Activated effector memory CD4-positive, alpha-beta T cell treated with Interleukin-2 at 50 U/mL for 16 hours (primary cell): ENCODE results near the gene RAPGEF4.
"Not testable (repeated sequence)": the region's sequence is repeated elsewhere in the genome, so short reads cannot be mapped to it uniquely, and the experiment has no call there.

Experiments used
- DNase-seq: peaks from one replicate; pipeline ENCODE4 v3.0.0-alpha.2; 2020

Gene RAPGEF4

GRCh38 chr2:173079973-173080860 is 344.6 kb downstream of the RAPGEF4 start:
- no peak for DNase-seq

GRCh38 chr2:173086518-173087213 is 351.0 kb downstream of the RAPGEF4 start:
- DNase-seq: no peak

- DNase-seq: no peak
Observed at GRCh38 chr2:173087214-173087581, 351.6 kb downstream of the RAPGEF4 start.

GRCh38 chr2:173087793-173088496 is 352.3 kb downstream of the RAPGEF4 start:
- DNase-seq: no peak

GRCh38 chr2:173090276-173090877 is 354.7 kb downstream of the RAPGEF4 start:
- DNase-seq: no peak

- no peak for DNase-seq
Observed at GRCh38 chr2:173090973-173091660, 355.5 kb downstream of the RAPGEF4 start.

- DNase-seq: no peak
Observed at GRCh38 chr2:173091910-173092309, 356.3 kb downstream of the RAPGEF4 start.

GRCh38 chr2:173092844-173093402 is 357.3 kb downstream of the RAPGEF4 start:
- DNase-seq: no peak

GRCh38 chr2:173093617-173094016 is 358.0 kb downstream of the RAPGEF4 start:
- DNase-seq: not testable (repeated sequence)

GRCh38 chr2:173094731-173095130 is 359.1 kb downstream of the RAPGEF4 start:
- DNase-seq: no peak

- DNase-seq: no peak
Observed at GRCh38 chr2:173095356-173095755, 359.7 kb downstream of the RAPGEF4 start.

GRCh38 chr2:173099271-173099670 is 363.6 kb downstream of the RAPGEF4 start:
- no peak for DNase-seq

- no peak for DNase-seq
Observed at GRCh38 chr2:173099804-173100203, 364.2 kb downstream of the RAPGEF4 start.

- DNase-seq: no peak
Observed at GRCh38 chr2:173101687-173102086, 366.0 kb downstream of the RAPGEF4 start.
